RCC 7860 (cell line): ENCODE results near the gene SYNJ2BP.
A peak's percentile ranks its signal among the peaks of the same experiment; 100 is the strongest.
"Not testable (repeated sequence)": the region's sequence is repeated elsewhere in the genome, so short reads cannot be mapped to it uniquely, and the experiment has no call there.

ENCODE experiments used
- DNase-seq: peaks from one replicate; pipeline ENCODE4 v3.0.0-alpha.2; 2015; ENCODE audit warnings: low spot score
- FAIRE-seq: peaks from 2 replicates; lab custom pipeline; 2012; peaks lifted over from hg19 to GRCh38; lab: Jason Lieb, UNC

The SYNJ2BP gene, protein sequence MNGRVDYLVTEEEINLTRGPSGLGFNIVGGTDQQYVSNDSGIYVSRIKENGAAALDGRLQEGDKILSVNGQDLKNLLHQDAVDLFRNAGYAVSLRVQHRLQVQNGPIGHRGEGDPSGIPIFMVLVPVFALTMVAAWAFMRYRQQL

GRCh38 chr14:70416725-70417349, at the start of gene SYNJ2BP:
Gene SYNJ2BP (minus strand): TSS chr14:70417090. CDS start chr14:70416963, 127 bp downstream.
- FAIRE-seq, result peak; percentile 18
- peak; percentile 43 for DNase-seq

- DNase-seq, result no peak
- FAIRE-seq, result no peak
These were observed 37.8 kb upstream of the SYNJ2BP start for GRCh38 chr14:70454731-70455130.

- no peak for DNase-seq
- no peak for FAIRE-seq
These were observed 35.0 kb upstream of the SYNJ2BP start, which contains the start of gene ADAM21 for GRCh38 chr14:70451874-70452273. Gene ADAM21 (plus strand): TSS chr14:70452174. CDS start chr14:70457500, 5,326 bp downstream.

GRCh38 chr14:70448633-70449340, 31.9 kb upstream of the SYNJ2BP start:
- FAIRE-seq, result no peak
- DNase-seq, result no peak

GRCh38 chr14:70442750-70443149, 25.9 kb upstream of the SYNJ2BP start:
- DNase-seq (no peak), FAIRE-seq (no peak)

- no peak for FAIRE-seq
- DNase-seq, result no peak
These were observed 24.8 kb upstream of the SYNJ2BP start for GRCh38 chr14:70441641-70442040.

- no peak for FAIRE-seq
- no peak for DNase-seq
These were observed 20.0 kb upstream of the SYNJ2BP start for GRCh38 chr14:70436867-70437266.

GRCh38 chr14:70426555-70426954, 9.7 kb upstream of the SYNJ2BP start:
- DNase-seq, FAIRE-seq: not testable (repeated sequence)

DNA sequence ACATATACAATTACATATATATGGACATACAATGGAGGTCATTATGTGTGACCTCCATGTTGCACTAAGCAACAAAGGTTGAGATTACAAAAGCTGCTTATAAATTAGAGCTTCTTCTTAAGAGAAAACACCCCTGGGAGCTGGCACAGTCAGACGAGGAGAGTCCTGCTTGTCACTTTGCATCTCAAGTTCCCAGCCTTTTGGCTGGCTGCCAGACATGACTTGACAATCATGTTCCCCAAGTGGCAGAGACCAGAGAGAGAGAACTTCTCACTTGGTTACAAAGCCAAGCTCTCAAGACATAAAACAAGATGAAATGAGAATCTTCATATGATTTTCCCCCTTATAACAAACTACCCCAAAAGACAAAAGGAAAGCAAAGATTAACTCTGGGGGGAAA, 8.5 kb upstream of the SYNJ2BP start:
- DNase-seq, result no peak
- no peak for FAIRE-seq

DNA sequence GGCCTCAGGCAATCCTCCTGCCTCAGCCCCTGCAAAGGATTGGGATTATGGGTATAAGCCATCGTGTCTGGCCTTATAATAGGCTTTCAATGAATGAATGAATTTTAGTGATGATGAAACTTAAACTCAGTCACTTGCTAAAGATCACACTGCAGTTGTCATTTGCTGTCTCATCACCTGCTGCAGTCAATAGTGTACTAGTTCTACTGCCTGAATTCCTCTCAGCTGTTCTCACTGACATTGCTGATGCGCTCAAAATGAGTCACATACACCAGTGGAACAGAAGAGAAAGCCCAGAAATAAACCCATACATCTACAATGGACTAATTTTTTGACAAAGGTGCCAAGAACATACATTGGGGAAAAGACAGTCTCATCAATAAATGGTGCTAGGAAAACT, 5.6 kb upstream of the SYNJ2BP start:
- DNase-seq (no peak), FAIRE-seq (no peak)

- not testable (repeated sequence) for FAIRE-seq, DNase-seq
These were observed 2.5 kb upstream of the SYNJ2BP start for GRCh38 chr14:70419270-70419931.

DNA sequence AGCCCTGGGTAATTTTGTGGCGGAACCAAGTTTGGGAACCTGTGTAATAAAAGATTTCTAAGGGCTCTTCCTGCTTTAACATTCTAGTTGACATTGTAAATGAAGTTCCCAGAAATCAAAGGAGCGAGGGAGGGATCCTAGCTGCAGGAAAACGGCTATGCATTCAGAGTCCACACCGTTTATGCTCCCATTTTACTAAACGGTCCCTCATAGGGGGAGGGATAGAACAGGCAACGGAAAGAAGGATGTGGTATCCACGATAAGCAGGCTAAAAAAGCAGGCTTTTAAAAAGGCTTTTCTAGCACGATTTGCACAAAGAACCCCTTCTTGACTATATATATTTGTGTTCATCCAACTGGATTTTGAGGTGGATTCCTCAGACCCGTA, 559 bp downstream of the SYNJ2BP start:
- FAIRE-seq (no peak), DNase-seq (no peak)

- no peak for DNase-seq
- FAIRE-seq, result no peak
These were observed 1.1 kb downstream of the SYNJ2BP start for GRCh38 chr14:70415788-70416187.

DNA sequence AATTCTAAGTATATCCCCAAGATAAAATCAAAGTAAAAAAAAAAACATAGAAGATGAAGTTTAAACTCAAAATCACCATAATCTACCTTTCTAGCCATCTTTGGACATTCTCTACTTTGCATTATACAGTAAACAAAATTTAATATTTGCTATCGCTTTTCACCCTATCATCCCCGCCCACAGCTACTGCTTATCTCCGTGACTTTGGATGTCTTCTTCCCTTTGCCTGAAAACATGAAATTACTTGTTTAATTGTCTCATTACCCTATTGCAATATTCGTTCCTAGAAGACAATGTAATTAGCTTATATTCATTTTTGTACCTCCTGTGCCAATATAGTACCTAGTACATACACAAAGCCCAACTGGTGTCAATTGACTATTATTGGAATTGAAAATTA, 9.3 kb downstream of the SYNJ2BP start:
- DNase-seq (no peak), FAIRE-seq (no peak)

- DNase-seq, FAIRE-seq: not testable (repeated sequence)
These were observed 10.7 kb downstream of the SYNJ2BP start for GRCh38 chr14:70406216-70406615.

DNA sequence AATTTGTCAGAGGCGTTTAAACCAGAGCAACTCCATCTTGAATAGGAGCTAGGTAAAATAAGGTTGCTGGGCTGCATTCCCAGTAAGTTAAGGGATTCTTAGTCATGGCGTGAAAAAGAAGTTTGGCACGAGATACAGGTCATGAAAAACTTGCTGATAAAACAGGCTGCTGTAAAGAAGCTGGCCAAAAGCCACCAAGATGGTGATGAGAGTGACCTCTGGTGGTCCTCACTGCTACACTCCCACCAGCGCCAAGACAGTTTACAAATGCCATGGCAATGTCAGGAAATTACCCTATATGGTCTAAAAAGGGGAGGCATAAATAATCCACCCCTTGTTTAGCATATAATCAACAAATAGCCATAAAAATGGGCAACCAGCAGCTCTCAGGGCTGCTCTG, 13.6 kb downstream of the SYNJ2BP start:
- not testable (repeated sequence) for DNase-seq, FAIRE-seq

- no peak for FAIRE-seq
- DNase-seq, result no peak
These were observed 15.2 kb downstream of the SYNJ2BP start for GRCh38 chr14:70401643-70402042.

- DNase-seq, result no peak
- FAIRE-seq, result no peak
These were observed 18.0 kb downstream of the SYNJ2BP start for GRCh38 chr14:70398706-70399431.

- no peak for DNase-seq
- no peak for FAIRE-seq
These were observed 18.6 kb downstream of the SYNJ2BP start for GRCh38 chr14:70398280-70398679.

DNA sequence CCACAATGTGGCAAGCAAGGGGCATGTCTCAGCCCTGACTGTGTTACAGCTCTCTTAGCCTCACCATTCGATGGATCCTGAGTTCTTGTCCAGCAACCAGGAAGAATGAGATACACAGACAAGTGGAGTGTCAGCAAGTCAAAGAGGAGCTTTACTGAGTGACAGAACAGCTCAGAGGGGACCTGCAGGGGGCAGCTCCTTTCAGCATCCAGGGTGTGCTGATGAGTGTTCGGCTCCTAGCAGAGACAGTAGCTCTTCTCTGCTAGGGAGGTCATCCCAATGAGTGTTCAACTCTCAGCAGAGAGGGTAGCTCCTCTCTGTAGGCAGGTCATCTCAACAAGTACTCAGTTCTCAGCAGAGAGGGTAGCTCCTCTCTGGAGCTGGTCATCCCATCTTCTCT, 19.1 kb downstream of the SYNJ2BP start:
- FAIRE-seq (no peak), DNase-seq (no peak)
